ENCODE data around the gene ERG. TPM values are rescaled to one million over a fixed set of nuclear protein-coding genes. Genes with fewer than 3 reads are reported as not detected.

The ERG gene
- total RNA-seq, 4 donors from 2014 or later: 4.6 to 7.0 (median 5.1) TPM

DNA sequence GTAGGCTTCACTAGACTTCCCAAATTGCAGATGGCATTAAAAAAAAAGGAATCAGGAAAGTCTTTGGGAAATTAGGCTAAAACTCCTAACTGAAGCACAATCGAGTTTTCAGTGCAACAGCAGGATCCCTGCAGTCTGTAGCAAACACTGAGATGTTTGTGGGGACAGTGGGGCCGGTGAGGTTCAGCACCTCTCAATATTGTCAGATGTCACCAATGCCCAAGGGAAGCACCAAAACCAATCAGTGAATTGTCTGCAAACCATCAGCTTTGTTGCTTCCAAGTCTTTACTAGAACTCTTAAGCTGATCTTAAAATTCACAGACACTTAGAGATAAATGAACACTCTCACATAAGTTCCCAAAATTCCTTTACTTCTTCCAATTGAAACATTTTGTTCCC is 2.6 kb downstream of the ERG start:
- H3K9me3 ChIP-seq: no peaks in the 10 kb centered on the region
- no peak for ATAC-seq
- peaks cover 0 to 2% of the 10 kb centered on the region in 2 donors for H3K4me1 ChIP-seq
- intact Hi-C loops (cut with DNase I; ENCODE audit: low total_unique reads): no loop called here
- no peaks in the 10 kb centered on the region for H3K36me3 ChIP-seq
- H3K27ac ChIP-seq: peak overlapping the region; percentile 68 to 81 (median 74)
- no peaks in the 10 kb centered on the region for H3K27me3 ChIP-seq
- peak overlapping the region; percentile 7 to 54 (median 42) for H3K4me3 ChIP-seq
- in situ Hi-C loops (cut with MboI; ENCODE audit: low sequenced_read_pairs in 4 of 4): no loop called here
- TF ChIP-seq POLR2A (IDR thresholded peaks at IDR 0.05): no peak
- TF ChIP-seq, protein P1, sequence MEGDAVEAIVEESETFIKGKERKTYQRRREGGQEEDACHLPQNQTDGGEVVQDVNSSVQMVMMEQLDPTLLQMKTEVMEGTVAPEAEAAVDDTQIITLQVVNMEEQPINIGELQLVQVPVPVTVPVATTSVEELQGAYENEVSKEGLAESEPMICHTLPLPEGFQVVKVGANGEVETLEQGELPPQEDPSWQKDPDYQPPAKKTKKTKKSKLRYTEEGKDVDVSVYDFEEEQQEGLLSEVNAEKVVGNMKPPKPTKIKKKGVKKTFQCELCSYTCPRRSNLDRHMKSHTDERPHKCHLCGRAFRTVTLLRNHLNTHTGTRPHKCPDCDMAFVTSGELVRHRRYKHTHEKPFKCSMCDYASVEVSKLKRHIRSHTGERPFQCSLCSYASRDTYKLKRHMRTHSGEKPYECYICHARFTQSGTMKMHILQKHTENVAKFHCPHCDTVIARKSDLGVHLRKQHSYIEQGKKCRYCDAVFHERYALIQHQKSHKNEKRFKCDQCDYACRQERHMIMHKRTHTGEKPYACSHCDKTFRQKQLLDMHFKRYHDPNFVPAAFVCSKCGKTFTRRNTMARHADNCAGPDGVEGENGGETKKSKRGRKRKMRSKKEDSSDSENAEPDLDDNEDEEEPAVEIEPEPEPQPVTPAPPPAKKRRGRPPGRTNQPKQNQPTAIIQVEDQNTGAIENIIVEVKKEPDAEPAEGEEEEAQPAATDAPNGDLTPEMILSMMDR (IDR thresholded peaks at IDR 0.05 in 4 of 5, conservative IDR thresholded peaks at IDR 0.05 in 1 of 5): no peak
- no peak for DNase-seq

DNA sequence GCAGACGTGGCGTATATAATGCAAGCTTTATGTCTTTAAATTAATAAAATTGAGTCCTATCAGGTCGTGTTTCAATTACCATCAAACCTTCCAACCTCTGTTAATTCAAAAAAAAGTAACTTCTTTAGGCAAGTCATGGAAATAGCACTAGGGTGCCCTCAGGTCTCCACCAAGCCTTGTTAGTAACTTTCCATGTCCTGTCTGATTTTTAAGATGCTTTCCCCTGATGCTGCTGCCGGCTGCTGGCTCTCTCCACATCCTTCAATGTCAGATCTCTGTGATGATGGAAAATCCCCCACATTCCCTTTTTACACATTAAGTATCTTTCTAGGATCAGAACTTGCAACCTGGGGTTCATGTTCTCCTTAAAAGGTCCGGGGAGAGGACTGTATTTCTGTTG is 3.0 kb downstream of the ERG start:
- no peak for ATAC-seq
- Histone ChIP-seq H3K4me3 (peak overlapping the region; percentile 7 to 54 (median 42)), H3K36me3 (no peaks in the 10 kb centered on the region), H3K4me1 (peaks cover 0 to 2% of the 10 kb centered on the region in 2 donors), H3K27ac (peak overlapping the region in 3 of 4 donors; percentile 68 to 81 (median 78)), H3K9me3 (no peaks in the 10 kb centered on the region), H3K27me3 (no peaks in the 10 kb centered on the region)
- TF ChIP-seq POLR2A (IDR thresholded peaks at IDR 0.05): no peak
- TF ChIP-seq, protein P1 (IDR thresholded peaks at IDR 0.05 in 4 of 5, conservative IDR thresholded peaks at IDR 0.05 in 1 of 5): no peak
- intact Hi-C loops (cut with DNase I; ENCODE audit: low total_unique reads): no loop called here
- in situ Hi-C loops (cut with MboI; ENCODE audit: low sequenced_read_pairs in 4 of 4): no loop called here
- DNase-seq: no peak

DNA sequence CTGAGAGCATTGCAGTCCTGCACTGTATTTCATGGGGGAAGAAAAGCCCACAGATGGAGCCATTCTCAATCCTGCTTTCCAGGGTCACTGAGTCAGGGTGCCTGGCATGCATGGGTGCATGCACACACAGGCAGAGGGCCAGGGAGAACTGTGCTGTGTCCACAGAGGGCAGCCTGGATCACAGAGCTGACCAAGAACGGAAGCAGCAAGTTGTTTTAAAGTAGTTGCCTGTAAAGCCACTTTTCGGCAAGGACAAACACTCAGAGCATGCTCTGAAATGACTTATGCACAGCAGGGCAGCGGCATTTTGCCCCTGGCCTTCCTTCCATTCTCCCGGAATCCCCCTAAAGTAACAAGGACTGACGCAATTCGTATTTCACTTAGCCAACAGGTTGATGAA is 3.6 kb downstream of the ERG start:
- H3K36me3 ChIP-seq: no peaks in the 10 kb centered on the region
- peak overlapping the region; percentile 13 to 54 (median 42) for H3K4me3 ChIP-seq
- H3K9me3 ChIP-seq: no peaks in the 10 kb centered on the region
- H3K4me1 ChIP-seq: peaks cover 0 to 2% of the 10 kb centered on the region in 2 donors
- in situ Hi-C loops (cut with MboI; ENCODE audit: low sequenced_read_pairs in 4 of 4) (no loop called here), intact Hi-C loops (cut with DNase I; ENCODE audit: low total_unique reads) (no loop called here)
- TF ChIP-seq, protein P1 (IDR thresholded peaks at IDR 0.05 in 4 of 5, conservative IDR thresholded peaks at IDR 0.05 in 1 of 5): no peak
- no peak for TF ChIP-seq POLR2A (IDR thresholded peaks at IDR 0.05)
- no peak for ATAC-seq
- no peaks in the 10 kb centered on the region for H3K27me3 ChIP-seq
- DNase-seq: no peak
- peak overlapping the region in 3 of 4 donors; percentile 68 to 81 (median 78) for H3K27ac ChIP-seq

DNA sequence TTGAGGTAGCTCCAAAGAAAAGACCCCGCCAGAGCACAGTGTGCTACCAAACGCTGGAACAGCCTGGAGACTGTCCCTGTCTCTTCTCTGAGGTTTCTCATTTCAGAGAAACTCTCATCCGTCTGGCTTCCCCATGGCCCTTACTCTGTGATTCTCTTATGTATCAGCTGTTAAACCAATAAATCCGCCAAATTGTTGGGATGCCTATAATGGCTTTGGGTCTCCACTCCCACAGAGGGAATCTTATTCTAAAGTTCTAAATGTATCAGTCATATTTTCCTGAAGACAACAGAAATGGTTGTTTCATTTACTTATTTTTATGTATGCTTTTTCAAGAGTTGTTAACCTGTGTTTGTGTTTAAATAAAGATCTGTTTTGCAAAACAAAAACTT is 4.0 kb downstream of the ERG start:
- DNase-seq (no peak), ATAC-seq (no peak)
- H3K36me3 ChIP-seq: no peaks in the 10 kb centered on the region
- peak overlapping the region; percentile 26 to 81 (median 72) for H3K27ac ChIP-seq
- no peaks in the 10 kb centered on the region for H3K27me3 ChIP-seq
- peak overlapping the region; percentile 5 to 54 (median 30) for H3K4me3 ChIP-seq
- no peaks in the 10 kb centered on the region for H3K9me3 ChIP-seq
- in situ Hi-C loops (cut with MboI; ENCODE audit: low sequenced_read_pairs in 4 of 4): no loop called here
- intact Hi-C loops (cut with DNase I; ENCODE audit: low total_unique reads): no loop called here
- peaks cover 0 to 2% of the 10 kb centered on the region in 2 donors for H3K4me1 ChIP-seq
- TF ChIP-seq, protein P1 (IDR thresholded peaks at IDR 0.05 in 4 of 5, conservative IDR thresholded peaks at IDR 0.05 in 1 of 5): no peak
- TF ChIP-seq POLR2A (IDR thresholded peaks at IDR 0.05): no peak
